Neural cell (in vitro differentiated cells): Measurements from ENCODE around the gene IRF2BP1. TPM values are rescaled to one million over a fixed set of nuclear protein-coding genes. Genes with fewer than 3 reads are reported as not detected.

Source experiments
- H2AFZ ChIP-seq: fragments of 200-600, 300-800 bp; sonication (generic), shearing (Covaris generic); 2 replicates; pipeline ENCODE4 v1.6.0; 2014; ENCODE audit warnings: low read depth, mild to moderate bottlenecking, antibody characterized with exemption, low read length, moderate library complexity
- H3F3A ChIP-seq: fragments of 200-600 bp; shearing (Covaris generic); 2 replicates; pipeline ENCODE4 v1.6.1; 2016; ENCODE audit warnings: mild to moderate bottlenecking, moderate library complexity, mixed read lengths, antibody characterized with exemption, low read length; ENCODE audit not compliant: insufficient read depth, poor library complexity, severe bottlenecking
- H3K27ac ChIP-seq: fragments of 200-600, 300-800 bp; sonication (generic), shearing (Covaris generic); 2 replicates; pipeline ENCODE4 v1.5.1; 2014; ENCODE audit warnings: mild to moderate bottlenecking, low read length, moderate library complexity
- H3K27me3 ChIP-seq: fragments of 300-800, 200-600 bp; sonication (generic), shearing (Covaris generic); 2 replicates; pipeline ENCODE4 v1.6.0; 2014; ENCODE audit warnings: mild to moderate bottlenecking, low read depth, low read length, moderate library complexity; ENCODE audit not compliant: insufficient read depth
- H3K36me3 ChIP-seq: fragments of 300-800, 200-600 bp; sonication (generic), shearing (Covaris generic); 2 replicates; pipeline ENCODE4 v1.5.1; 2014; ENCODE audit warnings: mild to moderate bottlenecking, antibody characterized with exemption, low read length, moderate library complexity; ENCODE audit not compliant: insufficient read depth
- H3K4me2 ChIP-seq: fragments of 300-800, 200-600 bp; sonication (generic), shearing (Covaris generic); 2 replicates; pipeline ENCODE4 v1.6.0; 2014; ENCODE audit warnings: mild to moderate bottlenecking, low read length
- H3K4me3 ChIP-seq: fragments of 300-800, 200-600 bp; sonication (generic), shearing (Covaris generic); 2 replicates; pipeline ENCODE4 v1.5.1; 2014; ENCODE audit warnings: mild to moderate bottlenecking, low read length, moderate library complexity
- H3K79me2 ChIP-seq: fragments of 200-600 bp; shearing (Covaris generic); replicated peaks from 2 replicates; pipeline ENCODE4 v1.6.0; 2014; ENCODE audit warnings: mild to moderate bottlenecking, low read length, moderate library complexity; ENCODE audit not compliant: insufficient read depth
- H3K9ac ChIP-seq: fragments of 300-800, 200-600 bp; sonication (generic), shearing (Covaris generic); 2 replicates; pipeline ENCODE4 v1.6.1; 2016; ENCODE audit warnings: mild to moderate bottlenecking, low read length, mixed read lengths
- H3K9me2 ChIP-seq: fragments of 200-600 bp; shearing (Covaris generic); 2 replicates; pipeline ENCODE4 v1.6.1; 2016; ENCODE audit warnings: mild to moderate bottlenecking, low read length, mixed read lengths; ENCODE audit not compliant: insufficient read depth
- H3K9me3 ChIP-seq: fragments of 200-600, 300-800 bp; sonication (generic), shearing (Covaris generic); 2 replicates; pipeline ENCODE4 v1.6.1; 2016; ENCODE audit warnings: mild to moderate bottlenecking, mixed run types, low read length, moderate library complexity, mixed read lengths
- H4K20me1 ChIP-seq: fragments of 200-600 bp; shearing (Covaris generic); 2 replicates; pipeline ENCODE4 v1.6.1; 2016; ENCODE audit warnings: mild to moderate bottlenecking, mixed run types; ENCODE audit not compliant: insufficient read depth
- CTCF ChIP-seq: fragments of 450-650 bp; IDR thresholded peaks from 2 replicates; pipeline ENCODE4 v1.5.1; 2014; ENCODE audit warnings: antibody characterized with exemption, mild to moderate bottlenecking, moderate library complexity; ENCODE audit not compliant: poor library complexity, severe bottlenecking
- EP300 ChIP-seq: fragments of 450-650 bp; conservative IDR thresholded peaks from 2 replicates; pipeline ENCODE4 v1.6.1; 2014; ENCODE audit warnings: antibody characterized with exemption, mild to moderate bottlenecking, moderate library complexity; ENCODE audit not compliant: poor library complexity, severe bottlenecking
- EZH2 ChIP-seq: fragments of 200-600, 300-800 bp; shearing (Covaris generic), sonication (generic); IDR thresholded peaks from 2 replicates; pipeline ENCODE4 v1.6.1; 2014; ENCODE audit warnings: antibody characterized with exemption, low read length, borderline replicate concordance, mild to moderate bottlenecking; ENCODE audit not compliant: insufficient read depth, poor library complexity, severe bottlenecking
- MXI1 ChIP-seq: fragments of 450-650 bp; conservative IDR thresholded peaks from 2 replicates; pipeline ENCODE4 v1.6.1; 2014; ENCODE audit warnings: antibody characterized with exemption, mild to moderate bottlenecking; ENCODE audit not compliant: poor library complexity, severe bottlenecking
- POLR2AphosphoS5 ChIP-seq: IDR thresholded peaks from 2 replicates; pipeline ENCODE4 v1.6.1; 2012
- RAD21 ChIP-seq: fragments of 450-650 bp; conservative IDR thresholded peaks from 2 replicates; pipeline ENCODE4 v1.6.1; 2014; ENCODE audit warnings: antibody characterized with exemption, mild to moderate bottlenecking, moderate library complexity
- REST ChIP-seq: IDR thresholded peaks from 2 replicates; pipeline ENCODE4 v1.6.1; 2012; ENCODE audit warnings: borderline replicate concordance
- SMC3 ChIP-seq: fragments of 450-650 bp; conservative IDR thresholded peaks from 2 replicates; pipeline ENCODE4 v1.6.1; 2014; ENCODE audit warnings: antibody characterized with exemption, mild to moderate bottlenecking, moderate library complexity; ENCODE audit not compliant: poor library complexity
- TAF1 ChIP-seq: IDR thresholded peaks from 2 replicates; pipeline ENCODE4 v1.6.1; 2012; ENCODE audit warnings: low read depth
- polyA plus RNA-seq: library from polyadenylated mRNA; depleted of rRNA; stranded (reverse); fragments of >200 nt; gene quantifications from 2 replicates; pipeline ENCODE4 v1.2.3, GENCODE V29; 2014

Gene IRF2BP1
- polyA plus RNA-seq, 1 donor from 2014 or later, result 26.9 TPM

GRCh38 chr19:45901912-45902650, 16.1 kb upstream of the IRF2BP1 start, which contains the start of gene MYPOP:
Gene MYPOP, minus strand, starts transcription at chr19:45902613. Its CDS starts 840 bp downstream, at chr19:45901773.
- Histone ChIP-seq H3K9ac (peak within 1 kb of the TSS; percentile 83), H3K4me2 (peak within 1 kb of the TSS; percentile 78), H3F3A (no peaks in the 10 kb centered on the region), H2AFZ (peak within 1 kb of the TSS; percentile 68), H3K9me2 (no peaks in the 10 kb centered on the region), H3K27me3 (no peaks in the 10 kb centered on the region), H3K79me2 (no peaks in the 10 kb centered on the region), H3K4me3 (peak within 1 kb of the TSS; percentile 84), H3K36me3 (no peaks in the 10 kb centered on the region), H3K27ac (peak within 1 kb of the TSS; percentile 89), H4K20me1 (no peaks in the 10 kb centered on the region), H3K9me3 (no peaks in the 10 kb centered on the region)
- TF ChIP-seq EP300, result no peak
- no peak for TF ChIP-seq REST
- no peak for TF ChIP-seq EZH2
- no peak for TF ChIP-seq SMC3
- no peak for TF ChIP-seq TAF1
- no peak for TF ChIP-seq MXI1
- TF ChIP-seq RAD21, result no peak
- TF ChIP-seq POLR2AphosphoS5, result no peak
- TF ChIP-seq CTCF, result no peak

GRCh38 chr19:45901432-45901911, 15.5 kb upstream of the IRF2BP1 start:
- Histone ChIP-seq H3F3A (no peaks in the 10 kb centered on the region), H3K27me3 (no peaks in the 10 kb centered on the region), H3K9me3 (no peaks in the 10 kb centered on the region), H3K9me2 (no peaks in the 10 kb centered on the region), H2AFZ (no peak overlapping the region), H3K9ac (peak overlapping the region; percentile 83), H3K4me2 (peak overlapping the region; percentile 11), H3K79me2 (no peaks in the 10 kb centered on the region), H4K20me1 (no peaks in the 10 kb centered on the region), H3K4me3 (peak overlapping the region; percentile 84), H3K36me3 (no peaks in the 10 kb centered on the region), H3K27ac (no peak overlapping the region)
- TF ChIP-seq REST (no peak), TAF1 (no peak), CTCF (no peak), RAD21 (no peak), EZH2 (no peak), MXI1 (no peak), POLR2AphosphoS5 (no peak), EP300 (no peak), SMC3 (no peak)
